Ovary (tissue), 3 donors: Measurements from ENCODE around the gene GRB2.

Source experiments
- POLR2A ChIP-seq: fragments of 450-650 bp; IDR thresholded peaks from one replicate; pipeline ENCODE4 v1.6.1; 2017; ENCODE audit warnings: antibody characterized with exemption, mild to moderate bottlenecking, moderate library complexity
- TF ChIP-seq, protein P1 (sequence below), 3 donors: fragments of 450-650 bp in 2 of 3; fragments of 200-600 bp in 1 of 3; IDR thresholded peaks; one replicate each; pipeline versions ENCODE4 v1.5.1 to v1.8.0; 2016 to 2022; ENCODE audit warnings: antibody characterized with exemption in 3 of 3, mild to moderate bottlenecking in 1 of 3
- donor health status: DM: no; HTN: no; CAD: no.

- TF ChIP-seq POLR2A = no peak
- TF ChIP-seq, protein P1, sequence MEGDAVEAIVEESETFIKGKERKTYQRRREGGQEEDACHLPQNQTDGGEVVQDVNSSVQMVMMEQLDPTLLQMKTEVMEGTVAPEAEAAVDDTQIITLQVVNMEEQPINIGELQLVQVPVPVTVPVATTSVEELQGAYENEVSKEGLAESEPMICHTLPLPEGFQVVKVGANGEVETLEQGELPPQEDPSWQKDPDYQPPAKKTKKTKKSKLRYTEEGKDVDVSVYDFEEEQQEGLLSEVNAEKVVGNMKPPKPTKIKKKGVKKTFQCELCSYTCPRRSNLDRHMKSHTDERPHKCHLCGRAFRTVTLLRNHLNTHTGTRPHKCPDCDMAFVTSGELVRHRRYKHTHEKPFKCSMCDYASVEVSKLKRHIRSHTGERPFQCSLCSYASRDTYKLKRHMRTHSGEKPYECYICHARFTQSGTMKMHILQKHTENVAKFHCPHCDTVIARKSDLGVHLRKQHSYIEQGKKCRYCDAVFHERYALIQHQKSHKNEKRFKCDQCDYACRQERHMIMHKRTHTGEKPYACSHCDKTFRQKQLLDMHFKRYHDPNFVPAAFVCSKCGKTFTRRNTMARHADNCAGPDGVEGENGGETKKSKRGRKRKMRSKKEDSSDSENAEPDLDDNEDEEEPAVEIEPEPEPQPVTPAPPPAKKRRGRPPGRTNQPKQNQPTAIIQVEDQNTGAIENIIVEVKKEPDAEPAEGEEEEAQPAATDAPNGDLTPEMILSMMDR (IDR thresholded peaks at IDR 0.05) = no peak
Measured at GRCh38 chr17:75307957-75308731, 97.3 kb downstream of the GRB2 start.
